Fibroblast of skin of right biceps (primary cell): ENCODE measurements around the gene PLCZ1.
A peak's percentile ranks its signal among the peaks of the same experiment; 100 is the strongest.
"Not testable (repeated sequence)": the region's sequence is repeated elsewhere in the genome, so short reads cannot be mapped to it uniquely, and the experiment has no call there.

ENCODE experiments used
- DNase-seq: peaks from one replicate; pipeline ENCODE4 v3.0.0-alpha.2; 2013

The PLCZ1 gene

DNA sequence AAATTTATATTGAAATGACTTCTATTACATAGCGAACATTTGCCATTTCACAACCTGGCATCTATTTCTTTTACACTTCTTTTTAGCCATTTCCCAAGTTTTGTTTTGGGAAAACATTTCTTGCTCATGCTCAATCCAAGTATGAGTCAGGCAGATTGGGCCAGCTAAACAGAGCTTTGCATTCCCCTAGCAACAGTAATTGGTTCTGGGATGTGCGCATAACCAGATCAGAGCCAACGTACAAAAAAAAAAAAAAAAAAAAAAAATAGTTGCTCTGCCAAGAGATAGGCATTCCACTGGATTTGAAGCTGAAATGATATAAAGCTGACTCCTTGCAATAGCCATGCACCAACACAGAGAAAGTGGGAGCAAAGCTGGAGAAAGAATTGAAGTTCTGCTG lies 37.5 kb downstream of the PLCZ1 start:
- peak; percentile 78 for DNase-seq

- DNase-seq: peak; percentile 68
These were observed 40.7 kb downstream of the PLCZ1 start for GRCh38 chr12:18696971-18697602.

DNA sequence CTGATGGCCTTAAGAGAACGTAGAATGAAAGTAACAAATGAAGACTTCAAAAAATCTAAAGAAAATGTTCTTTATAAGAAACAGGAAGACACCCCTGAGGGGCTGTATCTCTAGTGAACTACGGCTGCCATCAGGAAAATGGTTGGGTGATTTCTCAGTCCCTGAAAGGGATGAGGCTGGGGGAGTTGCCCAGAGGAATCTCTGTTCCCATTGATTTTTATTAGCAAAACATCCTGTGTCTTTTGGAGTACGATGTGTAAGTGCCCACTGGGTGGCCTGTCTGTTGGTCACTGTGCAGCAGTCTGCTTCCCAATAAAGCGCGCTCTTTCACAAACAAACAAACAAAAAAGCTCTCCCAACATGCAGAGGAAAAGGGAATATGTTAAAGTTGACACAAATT lies 43.8 kb downstream of the PLCZ1 start:
- not testable (repeated sequence) for DNase-seq

GRCh38 chr12:18690653-18691052 lies 47.2 kb downstream of the PLCZ1 start:
- peak; percentile 90 for DNase-seq

- no peak for DNase-seq
These were observed 48.0 kb downstream of the PLCZ1 start for GRCh38 chr12:18689771-18690170.

- peak; percentile 37 for DNase-seq
These were observed 53.4 kb downstream of the PLCZ1 start for GRCh38 chr12:18684430-18684829.

GRCh38 chr12:18683327-18684013 lies 54.3 kb downstream of the PLCZ1 start:
- DNase-seq: peak; percentile 80

DNA sequence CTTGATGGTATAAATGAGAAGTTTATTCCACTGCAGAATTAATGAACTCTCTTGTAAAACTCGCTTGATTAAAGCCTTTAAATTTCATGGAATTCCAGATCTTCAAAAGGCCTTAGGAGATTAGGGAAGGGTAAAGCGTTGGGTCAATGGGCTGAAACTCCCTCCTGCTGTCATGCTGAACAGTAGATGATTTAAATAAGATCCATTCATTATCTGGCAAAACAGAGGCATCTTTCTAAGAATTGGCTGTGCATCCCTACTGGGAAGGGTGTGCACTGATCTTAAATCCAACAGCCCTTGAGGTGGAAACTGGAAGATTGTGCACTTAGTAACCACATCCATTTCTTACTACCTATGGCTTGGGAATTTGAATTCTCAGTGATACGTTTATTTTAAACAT lies 56.0 kb downstream of the PLCZ1 start:
- no peak for DNase-seq

DNA sequence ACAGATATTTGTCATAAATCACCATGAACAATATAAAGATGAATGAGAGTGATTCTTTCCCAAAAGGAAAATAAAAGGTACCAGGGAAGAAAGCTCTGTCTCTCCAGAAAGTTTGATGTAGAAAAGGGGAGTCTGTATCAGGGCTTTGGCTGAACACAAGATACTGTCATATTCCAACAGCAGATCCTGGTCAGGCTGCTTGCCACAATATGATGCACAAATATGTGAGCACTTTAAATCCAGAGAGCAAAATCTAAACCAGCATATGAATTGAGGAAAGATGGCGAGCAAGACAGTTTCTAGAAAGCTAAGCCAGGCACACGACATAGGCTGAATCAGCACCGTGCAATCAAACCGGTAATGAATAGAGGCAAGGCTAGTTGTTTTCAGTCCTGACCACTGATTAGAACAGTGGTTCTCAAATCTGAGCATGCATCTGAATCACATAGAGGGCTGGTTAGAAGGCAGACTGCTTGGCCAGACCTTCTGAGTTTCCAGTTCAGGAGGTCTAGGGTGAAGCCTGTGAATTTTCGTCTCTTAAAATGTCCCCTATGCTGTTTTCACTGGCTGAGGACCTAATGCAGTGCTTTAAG lies 60.7 kb downstream of the PLCZ1 start:
- DNase-seq: peak; percentile 19

- no peak for DNase-seq
These were observed 61.7 kb downstream of the PLCZ1 start for GRCh38 chr12:18676141-18676540.

DNA sequence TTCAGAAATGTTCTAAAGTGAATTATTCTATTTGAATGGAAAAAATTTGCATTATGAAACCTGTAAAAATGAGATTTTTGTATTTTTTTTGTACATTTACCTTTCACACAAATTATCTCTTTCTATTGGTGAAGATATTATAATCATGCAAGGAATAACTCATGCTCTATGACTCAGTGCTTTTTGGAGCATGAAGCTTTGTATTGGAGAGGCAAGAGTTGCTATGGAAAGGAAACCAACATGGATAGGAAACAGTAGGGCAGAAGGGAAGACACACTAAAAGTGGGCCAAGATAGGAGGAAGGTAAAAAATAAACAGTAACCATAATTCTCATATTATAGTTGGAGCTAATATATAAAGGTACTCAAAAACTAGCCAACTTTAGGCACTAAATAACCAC lies 79.0 kb downstream of the PLCZ1 start:
- DNase-seq: no peak

DNA sequence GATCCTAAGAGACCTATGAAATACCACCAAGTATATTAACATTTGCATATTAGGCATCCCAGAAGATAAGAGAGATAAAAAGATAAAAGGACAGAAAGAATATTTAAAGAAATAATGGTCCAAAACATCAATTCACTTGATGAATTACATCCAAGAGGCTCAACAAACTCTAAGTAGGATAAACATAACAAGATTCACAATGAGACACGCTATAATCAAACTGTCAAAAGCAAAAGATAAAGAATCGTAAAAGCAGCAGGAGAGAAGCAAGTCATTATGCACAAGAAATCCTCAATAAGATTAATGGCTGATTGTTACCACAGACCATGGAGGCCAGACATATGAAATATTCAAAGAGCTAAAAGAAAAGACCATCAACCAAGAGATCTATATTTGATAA lies 79.6 kb downstream of the PLCZ1 start:
- DNase-seq: no peak

DNA sequence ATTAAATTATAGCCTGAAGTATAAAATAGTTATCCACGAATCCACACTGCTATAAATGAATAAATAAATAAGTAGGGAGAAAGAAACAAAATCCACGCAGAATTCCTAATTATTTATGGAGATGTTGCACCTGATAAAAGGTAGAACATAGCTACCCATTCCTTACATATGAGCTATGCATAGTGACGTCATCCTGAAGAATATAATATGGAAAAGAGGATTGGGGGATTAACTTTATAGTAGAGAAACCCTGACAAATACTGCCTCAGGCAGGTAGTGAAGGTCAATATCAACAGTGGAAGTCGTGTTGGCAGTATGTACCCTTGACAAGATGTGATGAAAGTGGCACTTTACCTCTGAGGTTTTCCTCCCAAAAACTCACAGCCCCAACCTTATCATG lies 82.5 kb downstream of the PLCZ1 start:
- DNase-seq: no peak

GRCh38 chr12:18653465-18653864 lies 84.3 kb downstream of the PLCZ1 start:
- no peak for DNase-seq

- no peak for DNase-seq
These were observed 85.2 kb downstream of the PLCZ1 start for GRCh38 chr12:18652596-18652995.

DNA sequence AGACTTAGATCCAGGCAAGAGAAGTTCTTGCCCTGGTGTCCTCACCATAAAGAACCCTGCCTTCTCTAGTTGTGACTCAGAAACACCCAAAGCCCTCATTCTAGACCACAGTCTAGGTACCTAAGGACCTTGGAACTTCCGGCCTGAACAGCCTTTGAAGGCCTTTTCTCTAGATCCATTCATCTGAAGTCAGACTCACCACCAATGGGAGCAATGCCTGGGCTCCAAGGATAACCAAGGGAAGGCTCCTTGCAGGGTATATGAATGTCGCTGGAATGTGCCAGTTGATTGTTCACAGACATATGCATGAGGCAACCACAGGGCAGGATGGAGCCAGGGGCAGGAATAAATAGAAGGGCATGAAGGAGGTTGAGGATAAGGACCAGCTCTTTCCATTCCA lies 86.3 kb downstream of the PLCZ1 start:
- DNase-seq: no peak

DNA sequence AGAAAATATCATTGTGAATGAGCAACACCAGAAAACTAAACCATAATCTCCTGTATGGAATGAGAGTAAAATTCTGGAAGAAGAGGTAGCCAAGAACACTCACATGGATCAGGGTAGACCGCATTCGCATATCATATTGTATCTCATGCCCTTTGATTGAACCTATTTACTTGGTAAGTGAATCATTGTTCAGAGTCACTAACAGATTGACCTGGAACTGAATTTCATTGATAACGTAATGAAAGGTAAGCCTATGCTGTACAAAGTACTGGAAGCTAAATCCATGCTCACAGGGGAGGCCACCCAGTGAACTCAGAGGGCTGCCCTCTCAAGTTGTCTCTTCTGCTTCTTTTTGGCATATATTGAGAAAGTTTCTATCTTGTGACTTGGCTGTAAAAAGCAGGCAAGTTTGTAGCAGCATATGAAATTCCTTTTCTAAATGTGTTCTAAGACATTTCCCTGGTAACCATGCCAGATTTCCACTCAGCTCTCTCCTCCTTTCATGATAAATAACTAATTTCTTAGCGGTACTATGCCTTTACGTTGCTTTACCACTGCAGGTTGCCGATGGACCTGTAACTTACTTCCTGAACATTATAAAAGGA lies 91.4 kb downstream of the PLCZ1 start:
- no peak for DNase-seq

DNA sequence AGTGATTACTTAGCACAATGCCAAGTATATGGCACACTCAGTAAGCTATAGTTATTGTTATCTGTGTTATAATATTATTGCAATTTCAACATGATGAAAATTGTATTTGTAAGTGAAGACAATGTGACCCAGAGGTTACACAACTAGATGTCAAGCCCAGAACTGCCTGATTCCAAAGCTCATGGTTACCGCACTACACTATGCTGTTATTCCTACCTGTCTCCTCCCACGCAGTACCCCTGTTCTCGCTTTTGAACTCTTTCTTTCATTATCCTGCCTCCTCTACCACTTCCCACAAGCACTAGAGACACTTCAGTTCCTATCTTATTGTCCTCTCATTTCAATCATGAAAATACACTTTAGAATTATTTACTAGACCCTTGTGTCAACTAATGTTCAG lies 93.2 kb downstream of the PLCZ1 start:
- no peak for DNase-seq

- DNase-seq: peak; percentile 48
These were observed 94.1 kb downstream of the PLCZ1 start for GRCh38 chr12:18643681-18644080.

- no peak for DNase-seq
These were observed 97.4 kb downstream of the PLCZ1 start for GRCh38 chr12:18640321-18640955.

- no peak for DNase-seq
These were observed 103.4 kb downstream of the PLCZ1 start for GRCh38 chr12:18634382-18634781.
